Prostate gland (tissue), 2 donors: ENCODE data around the gene SYNGR1.

ENCODE experiments used
- POLR2A ChIP-seq: fragments of 450-650 bp; IDR thresholded peaks from one replicate; pipeline ENCODE4 v1.6.1; 2016; ENCODE audit warnings: antibody characterized with exemption, mild to moderate bottlenecking
- POLR2AphosphoS5 ChIP-seq: sonication (generic); formaldehyde crosslinking; IDR thresholded peaks from one replicate; pipeline ENCODE4 v1.6.1; 2017; ENCODE audit warnings: antibody characterized with exemption
- TF ChIP-seq, protein P1 (sequence below), 4 experiments: fragments of 200-600 bp in 2 of 4; fragments of 450-650 bp in 2 of 4; sonication (generic) in 2 of 4; IDR thresholded peaks; 1 replicate in 3 of 4; 2 replicates in 1 of 4; pipeline ENCODE4 v1.5.1; 2016 to 2019; ENCODE audit warnings: antibody characterized with exemption in 4 of 4, mild to moderate bottlenecking in 2 of 4, moderate library complexity in 2 of 4

DNA sequence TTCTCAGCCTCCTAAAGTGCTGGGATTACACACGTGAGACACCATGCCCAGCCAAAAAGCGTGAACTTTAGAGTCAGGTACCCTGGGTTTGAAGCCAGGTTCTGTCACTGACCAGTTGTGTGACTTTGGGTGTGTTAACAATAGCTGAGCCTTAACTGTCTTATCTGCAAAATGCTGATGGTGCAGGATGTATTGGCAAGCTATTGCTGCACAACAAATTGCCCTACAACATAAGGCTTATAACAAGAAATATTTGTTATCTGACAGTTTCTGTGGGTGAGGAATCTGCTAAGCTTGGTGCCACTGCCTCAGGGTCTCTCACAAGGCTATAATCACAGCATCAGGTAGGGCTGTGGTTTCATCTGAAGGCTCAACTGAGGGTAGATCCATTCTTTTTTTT, 21.9 kb downstream of the SYNGR1 start:
- TF ChIP-seq POLR2A (no peak), POLR2AphosphoS5 (no peak)
- TF ChIP-seq, protein P1, sequence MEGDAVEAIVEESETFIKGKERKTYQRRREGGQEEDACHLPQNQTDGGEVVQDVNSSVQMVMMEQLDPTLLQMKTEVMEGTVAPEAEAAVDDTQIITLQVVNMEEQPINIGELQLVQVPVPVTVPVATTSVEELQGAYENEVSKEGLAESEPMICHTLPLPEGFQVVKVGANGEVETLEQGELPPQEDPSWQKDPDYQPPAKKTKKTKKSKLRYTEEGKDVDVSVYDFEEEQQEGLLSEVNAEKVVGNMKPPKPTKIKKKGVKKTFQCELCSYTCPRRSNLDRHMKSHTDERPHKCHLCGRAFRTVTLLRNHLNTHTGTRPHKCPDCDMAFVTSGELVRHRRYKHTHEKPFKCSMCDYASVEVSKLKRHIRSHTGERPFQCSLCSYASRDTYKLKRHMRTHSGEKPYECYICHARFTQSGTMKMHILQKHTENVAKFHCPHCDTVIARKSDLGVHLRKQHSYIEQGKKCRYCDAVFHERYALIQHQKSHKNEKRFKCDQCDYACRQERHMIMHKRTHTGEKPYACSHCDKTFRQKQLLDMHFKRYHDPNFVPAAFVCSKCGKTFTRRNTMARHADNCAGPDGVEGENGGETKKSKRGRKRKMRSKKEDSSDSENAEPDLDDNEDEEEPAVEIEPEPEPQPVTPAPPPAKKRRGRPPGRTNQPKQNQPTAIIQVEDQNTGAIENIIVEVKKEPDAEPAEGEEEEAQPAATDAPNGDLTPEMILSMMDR (IDR thresholded peaks at IDR 0.05): no peak
